H1 (cell line): ENCODE data around the gene RRP1.

Source experiments
- EZH2 ChIP-seq: fragments of 200-600 bp; sonication (generic); IDR thresholded peaks from 2 replicates; pipeline ENCODE4 v1.7.1; 2012; ENCODE audit warnings: low read depth, mild to moderate bottlenecking, moderate library complexity, low read length, inconsistent platforms; ENCODE audit not compliant: severe bottlenecking
- NRF1 ChIP-seq: IDR thresholded peaks from 2 replicates; pipeline ENCODE4 v1.6.1; 2011; ENCODE audit warnings: mild to moderate bottlenecking, low read depth, low read length, improper control_type of control experiment
- POLR2A ChIP-seq, 2 experiments: IDR thresholded peaks; 1 replicate in 1 of 2; 2 replicates in 1 of 2; pipeline ENCODE4 v1.6.1; 2011; ENCODE audit warnings: low read depth in 2 of 2, low read length in 2 of 2, mild to moderate bottlenecking in 2 of 2; ENCODE audit errors: control extremely low read depth in 1 of 2
- TF ChIP-seq, protein P1 (sequence below), 3 experiments: IDR thresholded peaks; 1 replicate in 2 of 3; 2 replicates in 1 of 3; pipeline versions ENCODE4 v1.5.1 to v1.6.1; 2011; ENCODE audit warnings: low read length in 3 of 3, mild to moderate bottlenecking in 3 of 3, inconsistent platforms in 2 of 3, low read depth in 1 of 3, moderate library complexity in 1 of 3; ENCODE audit not compliant: insufficient read depth in 1 of 3; ENCODE audit errors: control extremely low read depth in 1 of 3

- TF ChIP-seq, protein P1, sequence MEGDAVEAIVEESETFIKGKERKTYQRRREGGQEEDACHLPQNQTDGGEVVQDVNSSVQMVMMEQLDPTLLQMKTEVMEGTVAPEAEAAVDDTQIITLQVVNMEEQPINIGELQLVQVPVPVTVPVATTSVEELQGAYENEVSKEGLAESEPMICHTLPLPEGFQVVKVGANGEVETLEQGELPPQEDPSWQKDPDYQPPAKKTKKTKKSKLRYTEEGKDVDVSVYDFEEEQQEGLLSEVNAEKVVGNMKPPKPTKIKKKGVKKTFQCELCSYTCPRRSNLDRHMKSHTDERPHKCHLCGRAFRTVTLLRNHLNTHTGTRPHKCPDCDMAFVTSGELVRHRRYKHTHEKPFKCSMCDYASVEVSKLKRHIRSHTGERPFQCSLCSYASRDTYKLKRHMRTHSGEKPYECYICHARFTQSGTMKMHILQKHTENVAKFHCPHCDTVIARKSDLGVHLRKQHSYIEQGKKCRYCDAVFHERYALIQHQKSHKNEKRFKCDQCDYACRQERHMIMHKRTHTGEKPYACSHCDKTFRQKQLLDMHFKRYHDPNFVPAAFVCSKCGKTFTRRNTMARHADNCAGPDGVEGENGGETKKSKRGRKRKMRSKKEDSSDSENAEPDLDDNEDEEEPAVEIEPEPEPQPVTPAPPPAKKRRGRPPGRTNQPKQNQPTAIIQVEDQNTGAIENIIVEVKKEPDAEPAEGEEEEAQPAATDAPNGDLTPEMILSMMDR (IDR thresholded peaks at IDR 0.05; ENCODE audit: control extremely low read depth in 1 of 3, insufficient read depth in 1 of 3, low read depth in 1 of 3, low read length in 3 of 3) = peak in 1 of 3 experiments; percentile 13; a peak in 1 of 4 replicates
- TF ChIP-seq POLR2A (IDR thresholded peaks at IDR 0.05; ENCODE audit: control extremely low read depth in 1 of 2, low read depth in 2 of 2, low read length in 2 of 2) = no peak
- TF ChIP-seq EZH2 = no peak
- no peak for TF ChIP-seq NRF1
Measured at GRCh38 chr21:43829575-43830119, 40.3 kb downstream of the RRP1 start.
